Transverse colon (tissue), 4 donors: Measurements from ENCODE around the gene ZNF367. TPM values are rescaled to one million over a fixed set of nuclear protein-coding genes. Genes with fewer than 3 reads are reported as not detected.

Source experiments
- DNase-seq: peaks from one replicate; pipeline ENCODE4 v3.0.0-alpha.2; 2019
- H3K27ac ChIP-seq, 4 donors: fragments of 200-600 bp; sonication (generic); 2 replicates each; pipeline ENCODE4 v1.5.1; 2016 to 2018; ENCODE audit warnings: inconsistent platforms in 4 of 4
- H3K27me3 ChIP-seq: fragments of 200-600 bp; sonication (generic); 2 replicates; pipeline ENCODE4 v1.5.1; 2017; ENCODE audit warnings: inconsistent platforms
- H3K36me3 ChIP-seq, 4 donors: fragments of 200-600 bp; sonication (generic); 2 replicates each; pipeline ENCODE4 v1.5.1; 2017 to 2019; ENCODE audit warnings: inconsistent platforms in 4 of 4
- H3K4me1 ChIP-seq, 4 donors: fragments of 200-600 bp; sonication (generic); 2 replicates each; pipeline ENCODE4 v1.5.1; 2017 to 2020; ENCODE audit warnings: inconsistent platforms in 4 of 4
- H3K4me3 ChIP-seq, 4 donors: fragments of 200-600 bp; sonication (generic); 1 replicate in 1 of 4; 2 replicates in 3 of 4; pipeline versions ENCODE4 v1.5.1 to v1.6.1; 2017 to 2019; ENCODE audit warnings: inconsistent platforms in 4 of 4
- H3K9me3 ChIP-seq, 2 donors: fragments of 200-600 bp; sonication (generic); 2 replicates each; pipeline ENCODE4 v1.5.1; 2017 to 2019; ENCODE audit warnings: inconsistent platforms in 2 of 2
- CTCF ChIP-seq, 5 experiments: fragments of 200-600 bp in 3 of 5; fragments of 450-650 bp in 2 of 5; sonication (generic) in 3 of 5; IDR thresholded peaks; 1 replicate in 2 of 5; 2 replicates in 3 of 5; pipeline ENCODE4 v1.5.1; 2016 to 2017; ENCODE audit warnings: antibody characterized with exemption in 5 of 5, inconsistent platforms in 3 of 5, mild to moderate bottlenecking in 2 of 5, moderate library complexity in 1 of 5
- EP300 ChIP-seq: sonication (generic); formaldehyde crosslinking; IDR thresholded peaks from one replicate; pipeline ENCODE4 v1.6.1; 2017; ENCODE audit warnings: antibody characterized with exemption, low read depth
- POLR2A ChIP-seq: fragments of 450-650 bp; IDR thresholded peaks from one replicate; pipeline ENCODE4 v1.6.1; 2016; ENCODE audit warnings: antibody characterized with exemption, mild to moderate bottlenecking, moderate library complexity
- POLR2AphosphoS5 ChIP-seq, 3 donors: sonication (generic); formaldehyde crosslinking; IDR thresholded peaks; one replicate each; pipeline ENCODE4 v1.6.1; 2016; ENCODE audit warnings: antibody characterized with exemption in 3 of 3
- WGBS, 2 donors: methylation state at CpG; one replicate each; pipeline ENCODE4 v1.1.5; 2018; ENCODE audit warnings: low coverage in 1 of 2; 5-methylcytosine and 5-hydroxymethylcytosine counted together
- in situ Hi-C, 4 donors: fragments of 200-750 bp; cut with MboI; loops; one replicate each; pipeline versions ENCODE4 v1.15.0 to v1.15.1; 2017; ENCODE audit warnings: low sequenced_read_pairs in 3 of 4, low pct_ligation_motif_present in 1 of 4, low pct_unique_long_range_greater_than_20kb in 1 of 4
- intact Hi-C: fragments of 100-400 bp; cut with DNase I; formaldehyde crosslinking; loops from one replicate; pipeline ENCODE4 v1.15.1; 2023; ENCODE audit warnings: low total_unique reads
- total RNA-seq, 4 donors: library from RNA; depleted of rRNA; stranded (reverse); fragments of >200 nt; gene quantifications; one replicate each; pipeline ENCODE4 v1.1.0, GENCODE V29; 2016

The ZNF367 gene
- total RNA-seq, 4 donors from 2014 or later = 1.2 to 2.1 (median 1.4) TPM; not detected in 1

DNA sequence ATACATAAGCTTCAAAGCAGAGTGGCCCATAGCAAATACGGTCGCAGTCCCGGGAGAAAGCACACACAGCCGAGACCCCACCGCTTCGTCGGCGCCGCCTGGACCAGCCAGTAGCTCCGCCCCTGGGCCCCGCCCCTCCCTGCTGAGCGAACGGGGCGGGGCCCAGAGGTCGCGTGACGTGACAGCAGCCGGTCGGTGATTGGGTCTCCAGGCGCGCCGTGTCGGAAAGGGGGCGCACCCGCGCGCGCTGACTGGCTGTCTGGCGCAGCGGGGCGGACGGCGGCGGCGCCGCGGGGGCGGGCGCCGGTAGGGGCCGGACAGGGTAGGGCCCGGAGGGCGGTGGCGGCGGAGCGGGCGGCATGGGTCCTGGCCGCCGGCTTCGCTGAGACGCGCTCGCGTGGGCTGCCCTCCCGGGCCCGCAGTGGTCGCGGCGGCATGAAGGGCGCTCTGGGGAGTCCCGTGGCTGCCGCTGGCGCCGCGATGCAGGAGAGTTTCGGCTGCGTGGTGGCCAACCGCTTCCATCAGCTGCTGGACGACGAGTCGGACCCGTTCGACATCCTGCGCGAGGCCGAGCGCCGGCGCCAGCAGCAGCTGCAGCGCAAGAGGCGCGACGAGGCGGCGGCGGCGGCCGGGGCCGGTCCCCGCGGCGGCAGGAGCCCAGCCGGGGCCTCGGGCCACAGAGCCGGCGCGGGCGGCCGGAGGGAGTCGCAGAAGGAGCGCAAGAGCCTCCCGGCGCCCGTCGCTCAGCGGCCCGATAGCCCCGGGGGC, 31.9 kb upstream of the ZNF367 start, which contains the start of gene HABP4:
Gene HABP4 (plus strand): TSS at position 325 of the 768 bp plus-strand sequence. CDS start 111 bp downstream, at position 436.
- Histone ChIP-seq H3K4me1 (peaks cover 0 to 20% (median 12%) of the 10 kb centered on the region in 4 donors), H3K27me3 (peaks cover 19% of the 10 kb centered on the region), H3K9me3 (no peaks in the 10 kb centered on the region), H3K4me3 (peak within 1 kb of the TSS; percentile 57 to 88 (median 70)), H3K27ac (peak within 1 kb of the TSS; percentile 84 to 94 (median 92)), H3K36me3 (no peaks in the 10 kb centered on the region)
- peak; percentile 97 for DNase-seq
- TF ChIP-seq CTCF (IDR thresholded peaks at IDR 0.05) (no peak), EP300 (no peak), POLR2A (peak; percentile 50), POLR2AphosphoS5 (IDR thresholded peaks at IDR 0.05) (peak; percentile 66 to 74 (median 70))
- in situ Hi-C loops = loop anchor here (10.0 kb wide), 4 partner anchors 125 to 215 kb away; partner anchors contain the start of gene PRXL2C (in 2 of the 4)
- intact Hi-C loops = loop anchor here (1.0 to 10.0 kb wide), 4 partner anchors 32 to 205 kb away; partner anchors contain the start of genes CDC14B, PRXL2C and ZNF367
- WGBS, 2 donors = 0% methylated on average over 22 of the region's 108 CpGs; no CpG with 5 or more reads in 1 of the 2 donors

GRCh38 chr9:96449523-96449844, 31.3 kb upstream of the ZNF367 start:
- no peaks in the 10 kb centered on the region for H3K36me3 ChIP-seq
- peaks cover 19% of the 10 kb centered on the region for H3K27me3 ChIP-seq
- DNase-seq = no peak
- in situ Hi-C loops (loop anchor here (10.0 kb wide), 4 partner anchors 125 to 215 kb away; partner anchors contain the start of gene PRXL2C (in 2 of the 4)), intact Hi-C loops (loop anchor here (10.0 kb wide), 1 partner anchor 105 kb away; no protein-coding TSS in a partner anchor)
- peak overlapping the region; percentile 32 to 94 (median 80) for H3K27ac ChIP-seq
- 0% methylated on average over 2 to 7 of the region's 7 CpGs for WGBS, 2 donors
- TF ChIP-seq POLR2AphosphoS5 (IDR thresholded peaks at IDR 0.05) = no peak
- no peak for TF ChIP-seq CTCF (IDR thresholded peaks at IDR 0.05)
- no peak for TF ChIP-seq POLR2A
- no peak for TF ChIP-seq EP300
- peak overlapping the region in 3 of 4 donors; percentile 57 to 77 (median 64) for H3K4me3 ChIP-seq
- H3K9me3 ChIP-seq = no peaks in the 10 kb centered on the region
- peaks cover 0 to 20% (median 12%) of the 10 kb centered on the region in 4 donors for H3K4me1 ChIP-seq

GRCh38 chr9:96448546-96449170, 30.5 kb upstream of the ZNF367 start:
- Histone ChIP-seq H3K9me3 (no peaks in the 10 kb centered on the region), H3K27ac (no peak overlapping the region), H3K4me3 (no peak overlapping the region), H3K36me3 (no peaks in the 10 kb centered on the region), H3K4me1 (peaks cover 0 to 20% (median 12%) of the 10 kb centered on the region in 4 donors), H3K27me3 (peaks cover 19% of the 10 kb centered on the region)
- TF ChIP-seq EP300 (no peak), CTCF (IDR thresholded peaks at IDR 0.05) (no peak), POLR2A (no peak), POLR2AphosphoS5 (IDR thresholded peaks at IDR 0.05) (no peak)
- 80 to 84% methylated on average over 2 to 11 of the region's 11 CpGs for WGBS, 2 donors
- no peak for DNase-seq
- in situ Hi-C loops (loop anchor here (10.0 kb wide), 4 partner anchors 124 to 216 kb away; partner anchors contain the start of gene PRXL2C (in 2 of the 4)), intact Hi-C loops (loop anchor here (10.0 kb wide), 1 partner anchor 104 kb away; no protein-coding TSS in a partner anchor)

DNA sequence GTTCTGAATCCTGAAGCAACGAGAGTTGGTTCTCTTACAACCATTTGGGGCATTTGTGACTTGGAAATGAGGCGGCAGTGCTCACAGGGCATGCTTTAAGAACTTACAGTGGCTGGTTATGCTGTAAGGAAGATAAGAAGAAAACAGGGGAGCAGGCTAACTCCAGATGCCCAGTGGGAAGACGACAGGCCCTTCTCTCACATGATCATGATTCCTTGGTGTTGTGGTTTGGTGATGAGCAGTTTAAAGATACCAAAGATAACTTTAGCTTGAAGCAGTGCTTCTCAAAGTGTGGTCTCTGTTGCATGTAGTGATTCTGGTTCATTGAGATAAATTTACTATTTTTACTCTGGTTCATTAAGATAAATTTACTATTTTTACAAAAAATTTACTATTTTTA, 29.2 kb upstream of the ZNF367 start:
- intact Hi-C loops (loop anchor here (10.0 kb wide), 1 partner anchor 103 kb away; no protein-coding TSS in a partner anchor), in situ Hi-C loops (loop anchor here (10.0 kb wide), 4 partner anchors 123 to 217 kb away; partner anchors contain the start of gene PRXL2C (in 2 of the 4))
- H3K36me3 ChIP-seq = no peaks in the 10 kb centered on the region
- DNase-seq = no peak
- H3K27ac ChIP-seq = no peak overlapping the region
- H3K4me1 ChIP-seq = peaks cover 0 to 20% (median 12%) of the 10 kb centered on the region in 4 donors
- TF ChIP-seq POLR2AphosphoS5 (IDR thresholded peaks at IDR 0.05) = no peak
- no peak for TF ChIP-seq POLR2A
- no peak for TF ChIP-seq EP300
- no peak for TF ChIP-seq CTCF (IDR thresholded peaks at IDR 0.05)
- no peak overlapping the region for H3K4me3 ChIP-seq
- no peaks in the 10 kb centered on the region for H3K9me3 ChIP-seq
- peaks cover 19% of the 10 kb centered on the region for H3K27me3 ChIP-seq
- 75 to 77% methylated on average over 2 to 3 of the region's 3 CpGs for WGBS, 2 donors
